CD4-positive, alpha-beta T cell treated with Interleukin-2 at 100 ng/mL for 4 hours (primary cell): ENCODE measurements around the gene PYCARD.
"Not testable (repeated sequence)": the region's sequence is repeated elsewhere in the genome, so short reads cannot be mapped to it uniquely, and the experiment has no call there.

Experiments used
- DNase-seq: peaks from one replicate; pipeline ENCODE4 v3.0.0-alpha.2; 2020; ENCODE audit warnings: low spot score

PYCARD gene

GRCh38 chr16:31190818-31191444 lies 11.6 kb downstream of the PYCARD start:
- DNase-seq = no peak

GRCh38 chr16:31190061-31190460 lies 12.5 kb downstream of the PYCARD start:
- DNase-seq = no peak

DNA sequence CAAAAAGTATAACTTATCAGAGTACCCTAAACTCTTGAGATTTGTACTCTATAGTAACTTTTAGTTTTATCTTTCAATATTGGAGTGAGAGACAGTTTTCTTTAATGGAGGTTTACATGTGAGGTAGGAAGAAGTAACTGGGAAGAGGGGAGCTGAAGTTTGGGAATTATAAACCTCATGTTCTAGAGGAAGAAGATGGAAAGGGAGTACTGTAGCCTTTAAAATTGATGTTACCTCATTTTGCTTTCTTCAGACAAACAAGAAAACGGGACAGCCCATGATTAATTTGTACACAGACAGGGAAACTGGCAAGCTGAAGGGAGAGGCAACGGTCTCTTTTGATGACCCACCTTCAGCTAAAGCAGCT lies 13.2 kb downstream of the PYCARD start:
- DNase-seq = no peak

- DNase-seq = no peak
Measured at GRCh38 chr16:31188450-31189411, 13.8 kb downstream of the PYCARD start.

DNA sequence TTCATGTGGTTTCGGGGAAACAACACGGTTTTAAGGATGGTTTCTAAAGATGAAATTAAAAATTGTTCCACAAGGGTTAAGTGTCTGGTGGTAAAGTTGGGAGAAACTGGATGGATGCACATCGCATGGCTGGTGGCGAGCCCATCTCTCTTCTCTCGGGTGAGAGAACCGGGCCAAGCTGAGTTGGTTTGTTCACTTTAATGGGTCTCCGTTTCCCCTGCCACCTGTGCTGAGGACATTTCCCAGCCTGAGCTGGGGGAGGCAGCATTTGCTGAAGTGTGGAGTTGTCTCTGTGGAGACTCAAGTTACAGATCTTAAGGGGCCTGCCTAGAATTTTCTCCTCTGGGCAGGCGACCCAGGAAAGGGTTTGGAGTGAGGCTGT lies 14.8 kb downstream of the PYCARD start:
- no peak for DNase-seq

DNA sequence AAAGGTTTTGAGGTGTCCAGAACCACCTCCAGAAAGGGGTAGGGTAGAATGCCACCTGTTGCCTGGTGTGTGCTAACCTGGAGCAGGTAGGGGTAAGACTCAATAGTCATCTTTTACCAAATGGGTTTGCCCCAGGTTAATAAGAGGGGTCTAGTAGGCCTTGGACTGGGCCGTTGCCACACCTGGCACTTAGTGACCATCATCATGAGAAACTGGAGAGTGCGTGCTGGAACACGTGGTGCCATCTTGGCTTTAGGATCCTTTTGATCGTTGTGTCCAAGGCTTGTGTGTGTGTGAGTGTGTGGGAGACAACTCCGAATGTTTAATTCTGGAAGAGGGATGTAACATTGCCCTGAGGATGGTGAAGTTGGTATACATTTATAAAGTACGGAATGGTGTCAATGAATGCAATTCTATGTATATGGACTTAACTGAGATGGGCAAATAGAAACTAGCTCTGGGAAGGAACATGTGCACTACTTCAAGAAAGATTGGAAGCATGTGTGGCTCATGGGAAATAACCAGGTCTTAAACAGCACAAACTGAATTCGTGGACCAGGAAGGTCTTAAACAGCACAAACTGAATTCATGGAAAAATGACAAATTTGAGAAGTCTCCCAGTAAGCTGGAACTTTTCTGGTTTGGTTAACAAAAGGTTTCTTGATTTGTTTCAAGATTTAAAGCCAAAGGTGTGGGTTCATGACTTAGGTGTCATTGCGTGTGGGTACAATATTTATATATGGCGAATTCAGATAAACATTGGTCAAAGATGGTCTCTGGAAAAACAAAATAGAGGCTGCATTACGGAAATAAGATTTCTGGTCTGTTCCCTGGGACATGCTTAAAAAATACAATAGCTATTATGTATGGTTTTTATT lies 15.4 kb downstream of the PYCARD start:
- no peak for DNase-seq

GRCh38 chr16:31186176-31186575 lies 16.4 kb downstream of the PYCARD start:
- DNase-seq = no peak

DNA sequence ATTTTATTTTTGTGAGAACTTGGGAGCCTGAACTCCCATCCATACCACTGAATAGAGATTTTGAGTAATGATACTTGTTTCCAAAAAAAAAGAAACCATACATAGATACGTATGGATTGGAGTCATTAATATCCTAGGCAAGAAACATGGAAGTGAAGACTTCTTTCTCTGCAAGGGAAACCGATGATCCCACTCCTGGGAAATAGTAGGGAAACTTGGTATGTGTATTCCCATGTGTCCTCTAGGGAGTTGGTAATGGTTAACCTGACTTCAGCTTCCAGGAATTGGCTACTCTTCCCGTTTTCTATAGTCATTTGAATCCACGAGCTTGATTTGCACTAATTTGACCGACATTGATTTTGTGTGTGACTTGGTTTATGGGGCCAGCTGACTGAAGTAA lies 17.2 kb downstream of the PYCARD start:
- DNase-seq = no peak

DNA sequence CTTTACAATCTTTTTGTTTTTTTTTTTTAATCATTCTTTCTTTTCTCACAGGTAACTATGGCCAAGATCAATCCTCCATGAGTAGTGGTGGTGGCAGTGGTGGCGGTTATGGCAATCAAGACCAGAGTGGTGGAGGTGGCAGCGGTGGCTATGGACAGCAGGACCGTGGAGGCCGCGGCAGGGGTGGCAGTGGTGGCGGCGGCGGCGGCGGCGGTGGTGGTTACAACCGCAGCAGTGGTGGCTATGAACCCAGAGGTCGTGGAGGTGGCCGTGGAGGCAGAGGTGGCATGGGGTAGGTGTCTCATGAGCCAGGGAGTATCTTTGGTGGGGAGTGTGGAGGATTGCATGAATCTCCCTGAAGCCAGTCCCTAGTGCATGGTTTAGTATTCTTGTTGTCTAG lies 17.7 kb downstream of the PYCARD start:
- no peak for DNase-seq

DNA sequence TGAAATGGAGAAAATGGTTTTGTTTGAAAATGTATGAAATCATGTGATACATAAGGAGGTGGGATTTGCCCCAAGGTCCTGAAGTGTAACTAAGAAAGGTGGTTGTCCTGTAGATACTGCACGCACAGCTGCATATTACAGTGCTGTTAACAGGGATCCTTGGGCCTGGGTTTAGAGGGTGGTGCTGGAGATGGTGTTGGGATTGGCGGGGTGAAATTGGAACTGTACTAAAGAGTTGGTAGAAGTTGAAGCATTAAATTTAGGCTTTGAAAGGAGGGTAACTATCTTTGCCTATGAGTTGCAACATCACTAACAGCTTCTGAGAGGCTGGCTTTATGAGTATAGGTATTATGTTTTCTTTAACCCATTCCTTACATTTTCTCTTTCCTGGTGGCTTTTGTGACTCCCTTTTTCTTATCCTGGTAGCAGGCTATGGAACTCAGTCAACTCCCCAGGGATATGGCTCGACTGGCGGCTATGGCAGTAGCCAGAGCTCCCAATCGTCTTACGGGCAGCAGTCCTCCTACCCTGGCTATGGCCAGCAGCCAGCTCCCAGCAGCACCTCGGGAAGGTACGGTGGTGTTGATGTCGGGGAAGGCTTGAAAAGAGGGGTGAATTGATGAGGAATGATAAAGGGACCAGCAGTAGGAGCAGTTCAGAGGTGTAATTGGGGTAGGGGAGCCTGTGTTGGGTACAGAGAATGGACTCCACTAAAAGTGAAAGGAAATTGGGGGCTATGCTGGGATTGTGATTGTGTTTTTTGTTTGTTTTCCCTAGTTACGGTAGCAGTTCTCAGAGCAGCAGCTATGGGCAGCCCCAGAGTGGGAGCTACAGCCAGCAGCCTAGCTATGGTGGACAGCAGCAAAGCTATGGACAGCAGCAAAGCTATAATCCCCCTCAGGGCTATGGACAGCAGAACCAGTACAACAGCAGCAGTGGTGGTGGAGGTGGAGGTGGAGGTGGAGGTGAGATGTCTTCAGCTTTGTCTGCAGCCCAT lies 18.8 kb downstream of the PYCARD start:
- no peak for DNase-seq

- no peak for DNase-seq
Measured at GRCh38 chr16:31182391-31182790, 20.2 kb downstream of the PYCARD start.

GRCh38 chr16:31181102-31181830 lies 21.3 kb downstream of the PYCARD start:
- DNase-seq = peak; percentile 15

GRCh38 chr16:31179747-31180459 lies 22.7 kb downstream of the PYCARD start, which contains the start of gene FUS:
TSS of gene FUS (plus strand) at chr16:31180139. CDS start at chr16:31180215, 76 bp downstream.
- peak; percentile 93 for DNase-seq

DNA sequence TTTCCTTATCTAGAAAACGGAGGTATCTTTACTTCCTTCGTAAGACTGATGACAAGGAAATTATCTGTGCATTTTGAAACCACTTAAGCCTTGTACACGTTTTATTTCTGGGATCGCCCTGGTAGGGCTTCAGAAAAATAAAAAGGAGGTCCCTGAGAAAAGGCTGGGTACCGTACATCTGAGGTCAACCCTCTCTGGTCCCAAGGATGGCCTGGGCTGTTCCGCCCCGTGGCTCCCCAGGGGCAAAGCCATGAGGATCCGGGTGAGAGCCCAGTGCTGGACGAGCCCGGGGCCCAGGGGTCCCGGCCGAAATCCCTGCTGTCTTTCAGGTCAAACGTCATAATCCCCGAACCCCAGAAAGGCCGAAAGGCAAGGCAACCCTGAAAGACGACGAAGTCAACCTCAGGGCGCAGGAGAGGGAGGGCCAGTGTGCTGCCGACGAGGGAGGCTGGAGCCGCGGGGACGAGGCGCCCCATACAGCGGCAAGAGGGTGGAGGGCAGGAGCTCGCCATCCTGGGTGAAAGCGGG lies 23.3 kb downstream of the PYCARD start:
- DNase-seq = no peak

- peak; percentile 53 for DNase-seq
Measured at GRCh38 chr16:31177136-31177535, 25.4 kb downstream of the PYCARD start.

DNA sequence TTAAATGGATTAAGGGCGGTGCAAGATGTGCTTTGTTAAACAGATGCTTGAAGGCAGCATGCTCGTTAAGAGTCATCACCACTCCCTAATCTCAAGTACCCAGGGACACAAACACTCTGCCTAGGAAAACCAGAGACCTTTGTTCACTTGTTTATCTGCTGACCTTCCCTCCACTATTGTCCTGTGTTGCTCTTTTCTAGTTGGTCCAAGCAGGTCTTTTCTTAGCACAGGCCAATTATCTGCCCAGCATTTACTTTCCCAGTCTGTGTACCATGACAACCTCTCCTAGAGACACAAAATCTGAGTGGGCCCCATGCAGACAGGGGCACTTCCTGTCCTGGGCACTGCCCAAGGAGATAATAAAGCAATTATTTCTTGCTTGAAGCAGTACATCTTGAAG lies 32.5 kb downstream of the PYCARD start:
- not testable (repeated sequence) for DNase-seq

GRCh38 chr16:31168848-31169247 lies 33.7 kb downstream of the PYCARD start:
- no peak for DNase-seq

- DNase-seq = no peak
Measured at GRCh38 chr16:31167315-31167714, 35.2 kb downstream of the PYCARD start.

- DNase-seq = no peak
Measured at GRCh38 chr16:31157136-31157535, 45.4 kb downstream of the PYCARD start.
